Omental fat pad (tissue), 4 donors: Measurements from ENCODE around the gene ARPC5. TPM values are rescaled to one million over a fixed set of nuclear protein-coding genes. Genes with fewer than 3 reads are reported as not detected.

ENCODE experiments used
- ATAC-seq: fragments of 150-250 bp; one replicate; pipeline ENCODE4 v1.9.1; 2016; ENCODE audit warnings: mild to moderate bottlenecking, moderate library complexity; ENCODE audit not compliant: low FRiP score
- DNase-seq: peaks from one replicate; pipeline ENCODE4 v3.0.0-alpha.2; 2019; ENCODE audit warnings: low spot score
- CTCF ChIP-seq, 3 donors: fragments of 450-650 bp; IDR thresholded peaks; one replicate each; pipeline ENCODE4 v1.5.1; 2016 to 2017; ENCODE audit warnings: antibody characterized with exemption in 3 of 3, mild to moderate bottlenecking in 3 of 3, moderate library complexity in 2 of 3
- total RNA-seq, 4 donors: library from RNA; depleted of rRNA; stranded (reverse); fragments of >200 nt; gene quantifications; one replicate each; pipeline ENCODE4 v1.1.0, GENCODE V29; 2016

ARPC5 gene
- total RNA-seq, 4 donors from 2014 or later: 68.7 to 99.2 (median 90.2) TPM

DNA sequence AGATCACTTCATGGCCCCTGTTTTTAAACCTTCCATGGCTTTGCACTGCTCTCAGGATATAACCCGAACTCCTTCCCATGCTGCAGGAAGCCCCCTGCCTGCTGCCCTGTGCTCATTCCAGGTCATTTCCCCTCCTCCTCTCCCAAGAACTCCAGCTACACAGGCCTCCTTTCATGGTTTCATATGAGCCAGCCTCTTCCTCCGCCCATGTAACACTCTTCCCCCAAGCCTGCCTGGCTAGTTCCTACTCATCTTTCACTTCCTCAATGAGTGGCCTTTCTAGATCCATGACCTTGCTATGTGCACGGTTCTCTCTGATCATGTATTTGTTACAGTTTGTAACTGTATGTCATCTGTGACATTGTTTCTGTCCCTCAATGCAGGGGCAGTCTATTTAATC, 42.2 kb downstream of the ARPC5 start:
- ATAC-seq (no peak), DNase-seq (no peak)
- TF ChIP-seq CTCF (IDR thresholded peaks at IDR 0.05): no peak

DNA sequence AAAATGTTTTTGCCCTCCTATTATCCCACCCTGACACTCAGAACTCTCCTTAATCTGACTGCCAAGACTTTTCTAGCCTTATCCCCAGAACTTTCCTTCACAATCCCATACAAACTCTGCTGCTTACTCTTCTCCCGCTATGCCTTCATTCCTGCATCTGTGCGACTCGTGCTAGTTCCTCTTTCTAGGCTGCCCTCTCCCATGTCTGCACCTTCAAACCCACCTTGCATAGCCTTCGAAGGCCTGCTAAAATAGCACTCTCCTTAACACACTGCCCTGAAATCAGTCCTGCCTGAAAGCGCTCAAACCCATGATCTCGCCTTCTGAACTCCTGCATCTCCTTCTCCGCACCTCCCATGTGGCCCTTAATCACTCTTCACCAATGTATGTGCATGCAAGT, 42.9 kb downstream of the ARPC5 start:
- no peak for DNase-seq
- TF ChIP-seq CTCF (IDR thresholded peaks at IDR 0.05): no peak
- ATAC-seq: no peak

- ATAC-seq (no peak), DNase-seq (no peak)
- no peak for TF ChIP-seq CTCF (IDR thresholded peaks at IDR 0.05)
Observed at GRCh38 chr1:183590244-183591191, 45.1 kb downstream of the ARPC5 start, which contains the start of gene NCF2. Gene NCF2, minus strand, starts transcription at chr1:183590459. Its CDS starts 130 bp downstream, at chr1:183590329.

- no peak for TF ChIP-seq CTCF (IDR thresholded peaks at IDR 0.05)
- ATAC-seq: no peak
- no peak for DNase-seq
Observed at GRCh38 chr1:183589874-183590243, 45.7 kb downstream of the ARPC5 start.

- DNase-seq (no peak), ATAC-seq (no peak)
Observed at GRCh38 chr1:183589384-183589783, 46.2 kb downstream of the ARPC5 start.

DNA sequence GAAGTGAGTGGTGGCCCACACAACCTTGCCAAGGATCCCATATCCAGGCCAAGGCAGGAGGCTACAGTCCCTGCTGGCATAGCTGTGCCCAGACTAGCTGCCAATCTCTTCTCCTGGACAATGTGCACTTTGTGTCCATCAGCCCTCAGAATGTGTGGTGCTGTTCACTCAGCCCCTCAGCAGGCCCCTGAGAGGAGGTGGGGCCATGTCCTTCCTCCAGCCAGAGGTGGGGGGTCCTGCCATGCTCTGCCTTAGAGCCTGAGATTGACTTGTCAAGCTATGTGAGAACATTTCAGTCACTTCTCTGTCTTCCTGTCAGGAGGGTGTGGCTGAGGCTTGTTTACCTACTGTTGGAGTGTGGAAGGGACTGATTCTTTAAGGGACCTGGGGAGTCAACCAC, 46.8 kb downstream of the ARPC5 start:
- TF ChIP-seq CTCF (IDR thresholded peaks at IDR 0.05): no peak
- ATAC-seq (no peak), DNase-seq (no peak)

More at GRCh38 chr1:183589384-183589783, 46.2 kb downstream of the ARPC5 start:
- TF ChIP-seq CTCF (IDR thresholded peaks at IDR 0.05): no peak

DNA sequence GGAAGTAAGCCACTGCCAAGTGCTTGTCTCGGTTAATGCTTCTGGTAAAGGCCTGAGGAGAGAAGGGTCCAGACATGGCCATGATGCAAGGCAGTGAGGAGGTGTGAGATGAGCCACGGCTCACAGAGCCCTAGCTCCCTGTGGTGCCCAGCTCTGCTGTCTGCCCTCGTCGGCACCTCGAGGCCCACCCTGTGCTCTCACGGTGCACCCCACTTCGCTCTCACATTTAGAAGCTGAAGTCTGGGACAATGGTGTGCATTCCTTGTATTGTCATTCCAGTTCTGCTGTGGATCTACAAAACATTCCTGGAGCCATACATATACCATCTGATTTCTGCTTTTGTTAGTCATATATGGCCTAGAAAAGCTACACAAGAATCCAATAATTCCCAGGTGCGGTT, 48.7 kb downstream of the ARPC5 start:
- no peak for ATAC-seq
- TF ChIP-seq CTCF (IDR thresholded peaks at IDR 0.05): no peak
- no peak for DNase-seq
